Tibial nerve (tissue), 4 donors: Measurements from ENCODE around the gene PRR15L. TPM values are rescaled to one million over a fixed set of nuclear protein-coding genes. Genes with fewer than 3 reads are reported as not detected.
"Not testable (repeated sequence)": the region's sequence is repeated elsewhere in the genome, so short reads cannot be mapped to it uniquely, and the experiment has no call there.

Experiments
- DNase-seq, 2 donors: peaks; one replicate each; pipeline ENCODE4 v3.0.0-alpha.2; 2019; ENCODE audit warnings: low spot score in 2 of 2
- H3K27ac ChIP-seq, 4 donors: fragments of 200-600 bp; sonication (generic) in 3 of 4; one replicate each; pipeline ENCODE4 v1.5.1; 2017 to 2019; ENCODE audit warnings: mild to moderate bottlenecking in 1 of 4
- H3K27me3 ChIP-seq, 2 donors: fragments of 200-600 bp; sonication (generic) in 1 of 2; one replicate each; pipeline versions ENCODE4 v1.5.1 to v1.6.0; 2017 to 2019
- H3K36me3 ChIP-seq, 3 donors: fragments of 200-600 bp; sonication (generic); one replicate each; pipeline ENCODE4 v1.5.1; 2018 to 2019
- H3K4me1 ChIP-seq, 4 donors: fragments of 200-600 bp; sonication (generic) in 3 of 4; one replicate each; pipeline ENCODE4 v1.5.1; 2017 to 2019
- H3K4me3 ChIP-seq, 4 donors: fragments of 200-600 bp; sonication (generic) in 3 of 4; one replicate each; pipeline ENCODE4 v1.5.1; 2017 to 2019; ENCODE audit warnings: mild to moderate bottlenecking in 1 of 4, moderate library complexity in 1 of 4
- H3K9me3 ChIP-seq, 4 donors: fragments of 200-600 bp; sonication (generic) in 3 of 4; one replicate each; pipeline ENCODE4 v1.5.1; 2017 to 2019
- EP300 ChIP-seq, 2 donors: sonication (generic); formaldehyde crosslinking; IDR thresholded peaks; one replicate each; pipeline ENCODE4 v1.6.1; 2017; ENCODE audit warnings: antibody characterized with exemption in 2 of 2, mild to moderate bottlenecking in 1 of 2
- POLR2A ChIP-seq, 2 donors: fragments of 450-650 bp; IDR thresholded peaks; one replicate each; pipeline ENCODE4 v1.6.1; 2017; ENCODE audit warnings: antibody characterized with exemption in 2 of 2, mild to moderate bottlenecking in 2 of 2, moderate library complexity in 2 of 2
- WGBS, 2 donors: methylation state at CpG; one replicate each; pipeline ENCODE4 v1.1.5; 2018; 5-methylcytosine and 5-hydroxymethylcytosine counted together
- total RNA-seq, 4 donors: library from RNA; depleted of rRNA; stranded (reverse); fragments of >200 nt; gene quantifications; one replicate each; pipeline ENCODE4 v1.1.0, GENCODE V29; 2016
- TF ChIP-seq, protein P1 (sequence below), 5 experiments: fragments of 200-600 bp in 3 of 5; fragments of 450-650 bp in 2 of 5; sonication (generic) in 3 of 5; IDR thresholded peaks; one replicate each; pipeline ENCODE4 v1.5.1; 2016 to 2019; ENCODE audit warnings: antibody characterized with exemption in 5 of 5, mild to moderate bottlenecking in 3 of 5, moderate library complexity in 2 of 5

Gene PRR15L
- total RNA-seq, 4 donors from 2014 or later, result not detected

- DNase-seq, result no peak
- no peak for TF ChIP-seq POLR2A (IDR thresholded peaks at IDR 0.05)
- H3K9me3 ChIP-seq, result no peaks in the 10 kb centered on the region
- peaks cover 0 to 40% (median 0%) of the 10 kb centered on the region in 4 donors for H3K4me1 ChIP-seq
- H3K27ac ChIP-seq, result peak overlapping the region in 2 of 4 donors; percentile 58 to 63
- WGBS, 2 donors, result 59 to 60% methylated on average over 2 of the region's 2 CpGs
- H3K4me3 ChIP-seq, result no peak overlapping the region
- H3K36me3 ChIP-seq, result peaks cover 0 to 86% (median 16%) of the 10 kb centered on the region in 3 donors
- no peaks in the 10 kb centered on the region for H3K27me3 ChIP-seq
Observed at GRCh38 chr17:47928415-47928814, 29.3 kb downstream of the PRR15L start.

DNA sequence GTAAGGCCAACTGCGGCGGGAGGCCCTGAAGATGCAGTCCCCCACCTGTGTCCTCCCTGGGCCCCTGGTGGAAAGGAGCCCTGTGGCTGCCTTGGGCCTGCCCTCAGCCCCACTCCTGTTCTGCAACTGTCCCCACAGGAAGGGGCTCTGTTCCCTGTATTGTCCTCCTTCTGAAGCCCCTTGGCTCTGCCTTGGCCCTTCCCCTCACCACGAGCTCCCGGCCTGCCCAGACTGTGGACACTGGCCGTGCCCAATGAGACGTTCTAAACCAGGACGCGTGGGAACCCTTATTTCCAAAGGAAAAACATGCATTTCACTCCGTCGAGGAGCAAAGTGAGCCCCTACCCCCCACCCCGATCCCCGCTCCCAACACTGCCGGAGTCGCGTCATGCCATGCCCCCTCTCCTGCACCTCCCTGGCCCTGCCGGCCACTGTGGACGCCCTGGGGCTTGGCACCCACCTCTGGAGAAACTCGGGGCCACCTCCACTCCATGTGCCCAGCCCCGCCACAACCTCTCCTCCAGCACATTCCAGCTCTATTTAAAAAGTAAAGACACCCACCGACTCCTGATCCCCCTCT is 29.8 kb downstream of the PRR15L start:
- DNase-seq, result no peak
- WGBS, 2 donors, result 90% methylated on average over 20 of the region's 20 CpGs
- Histone ChIP-seq H3K36me3 (peaks cover 0 to 86% (median 19%) of the 10 kb centered on the region in 3 donors), H3K9me3 (no peaks in the 10 kb centered on the region), H3K27ac (peak overlapping the region in 1 of 4 donors; percentile 63), H3K4me1 (peaks cover 0 to 40% (median 0%) of the 10 kb centered on the region in 4 donors), H3K4me3 (no peak overlapping the region), H3K27me3 (no peaks in the 10 kb centered on the region)
- TF ChIP-seq EP300 (IDR thresholded peaks at IDR 0.05) (no peak), POLR2A (IDR thresholded peaks at IDR 0.05) (no peak)
- TF ChIP-seq, protein P1, sequence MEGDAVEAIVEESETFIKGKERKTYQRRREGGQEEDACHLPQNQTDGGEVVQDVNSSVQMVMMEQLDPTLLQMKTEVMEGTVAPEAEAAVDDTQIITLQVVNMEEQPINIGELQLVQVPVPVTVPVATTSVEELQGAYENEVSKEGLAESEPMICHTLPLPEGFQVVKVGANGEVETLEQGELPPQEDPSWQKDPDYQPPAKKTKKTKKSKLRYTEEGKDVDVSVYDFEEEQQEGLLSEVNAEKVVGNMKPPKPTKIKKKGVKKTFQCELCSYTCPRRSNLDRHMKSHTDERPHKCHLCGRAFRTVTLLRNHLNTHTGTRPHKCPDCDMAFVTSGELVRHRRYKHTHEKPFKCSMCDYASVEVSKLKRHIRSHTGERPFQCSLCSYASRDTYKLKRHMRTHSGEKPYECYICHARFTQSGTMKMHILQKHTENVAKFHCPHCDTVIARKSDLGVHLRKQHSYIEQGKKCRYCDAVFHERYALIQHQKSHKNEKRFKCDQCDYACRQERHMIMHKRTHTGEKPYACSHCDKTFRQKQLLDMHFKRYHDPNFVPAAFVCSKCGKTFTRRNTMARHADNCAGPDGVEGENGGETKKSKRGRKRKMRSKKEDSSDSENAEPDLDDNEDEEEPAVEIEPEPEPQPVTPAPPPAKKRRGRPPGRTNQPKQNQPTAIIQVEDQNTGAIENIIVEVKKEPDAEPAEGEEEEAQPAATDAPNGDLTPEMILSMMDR (IDR thresholded peaks at IDR 0.05), result no peak

DNA sequence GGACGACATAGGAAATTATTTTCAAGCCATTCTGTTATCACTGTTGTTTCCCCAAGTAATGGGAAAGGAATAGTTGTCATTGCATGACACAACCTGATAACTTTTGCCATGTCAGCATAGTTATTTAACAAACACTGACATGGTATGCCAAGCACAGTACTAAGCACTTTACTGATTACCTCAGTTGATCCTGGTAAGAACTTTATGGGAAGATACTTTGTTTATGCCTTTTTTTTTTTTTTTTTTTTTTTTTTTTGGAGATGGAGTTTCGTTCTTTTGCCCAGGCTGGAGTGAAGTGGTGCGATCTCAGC is 32.0 kb downstream of the PRR15L start:
- Histone ChIP-seq H3K27ac (peak overlapping the region in 1 of 4 donors; percentile 73), H3K4me1 (peaks cover 0 to 32% (median 0%) of the 10 kb centered on the region in 4 donors), H3K4me3 (no peak overlapping the region), H3K9me3 (no peaks in the 10 kb centered on the region), H3K36me3 (peaks cover 0 to 92% (median 20%) of the 10 kb centered on the region in 3 donors), H3K27me3 (no peaks in the 10 kb centered on the region)
- DNase-seq, result no peak
- no peak for TF ChIP-seq EP300 (IDR thresholded peaks at IDR 0.05)
- TF ChIP-seq, protein P1 (IDR thresholded peaks at IDR 0.05), result no peak
- TF ChIP-seq POLR2A (IDR thresholded peaks at IDR 0.05), result no peak
- WGBS, 2 donors, result 70 to 78% methylated on average over 3 of the region's 3 CpGs

DNA sequence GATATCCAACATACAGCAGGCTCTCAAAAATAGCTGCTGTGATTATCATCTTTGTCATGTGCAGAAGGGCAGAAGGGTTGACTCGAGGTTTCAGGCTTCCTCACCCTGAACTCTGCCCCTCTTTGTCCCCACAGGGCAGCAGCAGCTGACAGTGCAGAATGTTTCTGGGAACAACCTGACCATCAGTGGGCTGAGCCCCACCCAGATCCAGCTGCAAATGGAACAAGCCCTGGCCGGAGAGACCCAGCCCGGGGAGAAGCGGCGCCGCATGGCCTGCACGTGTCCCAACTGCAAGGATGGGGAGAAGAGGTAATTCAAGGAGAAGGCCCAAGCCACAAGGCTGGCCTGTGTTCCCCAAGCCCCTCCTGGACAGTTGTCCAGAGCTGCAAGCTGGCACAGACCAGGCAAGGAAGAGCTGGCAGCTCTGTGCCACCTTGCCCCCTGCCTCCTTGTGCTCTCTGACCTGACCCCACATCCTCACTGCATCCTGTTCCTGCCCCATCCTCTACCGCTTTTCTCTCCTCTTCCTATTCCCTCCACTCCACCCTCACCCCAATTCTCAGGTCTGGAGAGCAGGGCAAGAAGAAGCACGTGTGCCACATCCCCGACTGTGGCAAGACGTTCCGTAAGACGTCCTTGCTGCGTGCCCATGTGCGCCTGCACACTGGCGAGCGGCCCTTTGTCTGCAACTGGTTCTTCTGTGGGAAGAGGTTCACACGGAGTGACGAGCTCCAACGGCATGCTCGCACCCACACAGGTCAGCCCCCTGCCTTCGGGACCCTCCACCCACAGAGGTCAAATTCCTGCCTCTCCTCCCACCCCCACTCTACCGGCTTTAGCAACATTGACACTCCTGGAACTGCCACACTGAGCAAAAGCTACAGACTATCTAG is 32.7 kb downstream of the PRR15L start:
- DNase-seq, result peak in 1 of 2 donors; percentile 30
- no peak for TF ChIP-seq POLR2A (IDR thresholded peaks at IDR 0.05)
- peak in 1 of 2 donors; percentile 18 for TF ChIP-seq EP300 (IDR thresholded peaks at IDR 0.05)
- TF ChIP-seq, protein P1 (IDR thresholded peaks at IDR 0.05), result no peak
- Histone ChIP-seq H3K4me3 (no peak overlapping the region), H3K9me3 (no peaks in the 10 kb centered on the region), H3K27ac (peak overlapping the region in 2 of 4 donors; percentile 60 to 73), H3K27me3 (no peaks in the 10 kb centered on the region), H3K4me1 (peaks cover 0 to 30% (median 0%) of the 10 kb centered on the region in 4 donors), H3K36me3 (peaks cover 0 to 89% (median 20%) of the 10 kb centered on the region in 3 donors)
- 62 to 66% methylated on average over 23 of the region's 23 CpGs for WGBS, 2 donors

GRCh38 chr17:47919889-47920288 is 37.8 kb downstream of the PRR15L start:
- H3K36me3 ChIP-seq, result peaks cover 0 to 62% (median 17%) of the 10 kb centered on the region in 3 donors
- DNase-seq, result not testable (repeated sequence)

DNA sequence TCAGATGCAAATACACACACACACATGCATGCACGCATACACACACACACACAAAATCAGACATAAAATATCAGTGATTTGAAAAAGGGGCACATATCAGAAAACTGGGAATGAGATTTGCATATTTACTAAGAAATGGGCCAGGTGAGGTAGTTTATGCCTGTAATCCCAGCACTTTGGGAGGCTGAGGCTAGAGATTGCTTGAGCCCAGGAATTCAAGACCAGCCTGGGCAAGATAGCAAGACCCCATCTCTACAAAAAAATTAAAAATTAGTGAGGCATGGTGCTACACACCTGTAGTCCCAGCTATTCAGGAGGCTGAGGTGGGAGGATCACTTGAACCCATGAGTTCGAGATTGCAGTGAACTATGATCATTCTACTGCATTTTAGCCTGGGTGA is 38.7 kb downstream of the PRR15L start:
- H3K9me3 ChIP-seq, result no peaks in the 10 kb centered on the region
- H3K4me3 ChIP-seq, result no peak overlapping the region
- no peak for DNase-seq
- peaks cover 0 to 53% (median 11%) of the 10 kb centered on the region in 3 donors for H3K36me3 ChIP-seq
- H3K27me3 ChIP-seq, result no peaks in the 10 kb centered on the region
- TF ChIP-seq EP300 (IDR thresholded peaks at IDR 0.05), result no peak
- no peak for TF ChIP-seq POLR2A (IDR thresholded peaks at IDR 0.05)
- TF ChIP-seq, protein P1 (IDR thresholded peaks at IDR 0.05), result no peak
- 79 to 92% methylated on average over 2 of the region's 2 CpGs for WGBS, 2 donors
- no peaks in the 10 kb centered on the region for H3K4me1 ChIP-seq
- H3K27ac ChIP-seq, result no peak overlapping the region

More at GRCh38 chr17:47919889-47920288, 37.8 kb downstream of the PRR15L start:
- H3K4me3 ChIP-seq, H3K4me1 ChIP-seq, H3K27me3 ChIP-seq, H3K9me3 ChIP-seq, H3K27ac ChIP-seq: not testable (repeated sequence)
- WGBS, 2 donors, result 91 to 94% methylated on average over 14 of the region's 14 CpGs
